Fibroblast of mammary gland (primary cell): ENCODE measurements around the gene NAV3.

Source experiments
- DNase-seq: peaks from one replicate; pipeline ENCODE4 v3.0.0-alpha.2; 2010; ENCODE audit warnings: low read depth
- H3K4me3 ChIP-seq: 2 replicates; pipeline ENCODE4 v1.5.1; 2011; ENCODE audit warnings: low read depth, mild to moderate bottlenecking, low read length, moderate library complexity; ENCODE audit not compliant: control insufficient read depth
- CTCF ChIP-seq: conservative IDR thresholded peaks from 2 replicates; pipeline ENCODE4 v1.5.1; 2011; ENCODE audit warnings: low read depth, low read length, inconsistent platforms; ENCODE audit not compliant: control insufficient read depth, insufficient read depth

NAV3 gene

GRCh38 chr12:78210506-78210860 lies 379.8 kb downstream of the NAV3 start:
- peak; percentile 11 for DNase-seq
- TF ChIP-seq CTCF: no peak
- no peak overlapping the region for H3K4me3 ChIP-seq

- H3K4me3 ChIP-seq: no peak overlapping the region
- no peak for TF ChIP-seq CTCF
- peak; percentile 94 for DNase-seq
These were observed 380.2 kb downstream of the NAV3 start for GRCh38 chr12:78210894-78211302.

- no peak overlapping the region for H3K4me3 ChIP-seq
- no peak for DNase-seq
- TF ChIP-seq CTCF: no peak
These were observed 390.1 kb downstream of the NAV3 start for GRCh38 chr12:78220811-78221210.

GRCh38 chr12:78224154-78224553 lies 393.5 kb downstream of the NAV3 start:
- H3K4me3 ChIP-seq: no peak overlapping the region
- no peak for TF ChIP-seq CTCF

GRCh38 chr12:78226763-78227162 lies 396.1 kb downstream of the NAV3 start:
- no peak for TF ChIP-seq CTCF
- H3K4me3 ChIP-seq: no peak overlapping the region
- DNase-seq: no peak

More at GRCh38 chr12:78224154-78224553, 393.5 kb downstream of the NAV3 start:
- DNase-seq: no peak

GRCh38 chr12:78229591-78230101 lies 399.0 kb downstream of the NAV3 start:
- no peak overlapping the region for H3K4me3 ChIP-seq
- TF ChIP-seq CTCF: peak; percentile 95
- peak; percentile 69 for DNase-seq

GRCh38 chr12:78232756-78233155 lies 402.1 kb downstream of the NAV3 start:
- no peak for DNase-seq
- H3K4me3 ChIP-seq: no peak overlapping the region
- TF ChIP-seq CTCF: no peak
